ACC112 (cell line): ENCODE measurements around the gene RERG.
"Not testable (repeated sequence)": the region's sequence is repeated elsewhere in the genome, so short reads cannot be mapped to it uniquely, and the experiment has no call there.

Experiments used
- H2AFZ ChIP-seq: fragments of 200-600 bp; sonication (generic); one replicate; pipeline ENCODE4 v1.6.0; 2017; ENCODE audit warnings: antibody characterized with exemption, low read length; ENCODE audit not compliant: unreplicated experiment
- H3K27ac ChIP-seq: fragments of 200-600 bp; sonication (generic); 2 replicates; pipeline ENCODE4 v1.5.1; 2014; ENCODE audit warnings: low read depth, mild to moderate bottlenecking, antibody characterized with exemption, low read length, moderate library complexity
- H3K27me3 ChIP-seq: fragments of 200-600 bp; sonication (generic); 2 replicates; pipeline ENCODE4 v1.6.1; 2014; ENCODE audit warnings: mild to moderate bottlenecking, antibody characterized with exemption, low read length, moderate library complexity, mixed read lengths; ENCODE audit not compliant: insufficient read depth
- H3K36me3 ChIP-seq: fragments of 200-600 bp; sonication (generic); 2 replicates; pipeline ENCODE4 v1.6.1; 2016; ENCODE audit warnings: mild to moderate bottlenecking, antibody characterized with exemption, low read length, moderate library complexity, mixed read lengths; ENCODE audit not compliant: insufficient read depth
- H3K4me1 ChIP-seq: fragments of 200-600 bp; sonication (generic); one replicate; pipeline ENCODE4 v1.6.1; 2016; ENCODE audit warnings: low read length, mixed read lengths; ENCODE audit not compliant: insufficient read depth, unreplicated experiment, control insufficient read depth
- H3K4me3 ChIP-seq: fragments of 200-600 bp; sonication (generic); 2 replicates; pipeline ENCODE4 v1.5.1; 2014; ENCODE audit warnings: mild to moderate bottlenecking, low read depth, low read length
- H3K79me2 ChIP-seq: fragments of 200-600 bp; sonication (generic); one replicate; pipeline ENCODE4 v1.6.0; 2016; ENCODE audit warnings: low read length; ENCODE audit not compliant: control insufficient read depth, unreplicated experiment, insufficient read depth

The RERG gene

GRCh38 chr12:15092826-15093225 is 128.4 kb downstream of the RERG start:
- H3K4me1 ChIP-seq: no peaks in the 10 kb centered on the region
- no peaks in the 10 kb centered on the region for H3K36me3 ChIP-seq
- H3K27me3 ChIP-seq: peaks cover 20% of the 10 kb centered on the region
- H3K79me2 ChIP-seq: no peaks in the 10 kb centered on the region
- H3K4me3 ChIP-seq: no peak overlapping the region
- no peak overlapping the region for H3K27ac ChIP-seq
- H2AFZ ChIP-seq: no peak overlapping the region

GRCh38 chr12:15090441-15090840 is 130.8 kb downstream of the RERG start:
- no peak overlapping the region for H2AFZ ChIP-seq

GRCh38 chr12:15088105-15088504 is 133.1 kb downstream of the RERG start:
- Histone ChIP-seq H3K4me3 (no peak overlapping the region), H3K4me1 (no peaks in the 10 kb centered on the region), H3K27ac (no peak overlapping the region), H3K36me3 (no peaks in the 10 kb centered on the region), H3K27me3 (peaks cover 22% of the 10 kb centered on the region), H3K79me2 (no peaks in the 10 kb centered on the region), H2AFZ (no peak overlapping the region)

More at GRCh38 chr12:15090441-15090840, 130.8 kb downstream of the RERG start:
- Histone ChIP-seq H3K36me3 (no peaks in the 10 kb centered on the region), H3K27ac (no peak overlapping the region), H3K27me3 (peaks cover 20% of the 10 kb centered on the region), H3K79me2 (no peaks in the 10 kb centered on the region), H3K4me1 (no peaks in the 10 kb centered on the region), H3K4me3 (no peak overlapping the region)

- H3K4me3 ChIP-seq, H3K4me1 ChIP-seq, H3K27ac ChIP-seq, H3K79me2 ChIP-seq, H3K36me3 ChIP-seq: not testable (repeated sequence)
- H2AFZ ChIP-seq: peak overlapping the region; percentile 43
- H3K27me3 ChIP-seq: peaks cover 10% of the 10 kb centered on the region
These were observed 143.5 kb downstream of the RERG start for GRCh38 chr12:15077751-15078150.

- no peaks in the 10 kb centered on the region for H3K79me2 ChIP-seq
- peaks cover 7% of the 10 kb centered on the region for H3K4me1 ChIP-seq
- H2AFZ ChIP-seq: no peak overlapping the region
- no peak overlapping the region for H3K27ac ChIP-seq
- no peaks in the 10 kb centered on the region for H3K36me3 ChIP-seq
- H3K27me3 ChIP-seq: no peaks in the 10 kb centered on the region
- no peak overlapping the region for H3K4me3 ChIP-seq
These were observed 146.9 kb downstream of the RERG start for GRCh38 chr12:15074351-15074750.

GRCh38 chr12:15059123-15059522 is 162.1 kb downstream of the RERG start:
- H3K4me1 ChIP-seq: no peaks in the 10 kb centered on the region
- no peaks in the 10 kb centered on the region for H3K36me3 ChIP-seq
- no peak overlapping the region for H3K4me3 ChIP-seq
- H3K79me2 ChIP-seq: no peaks in the 10 kb centered on the region
- H2AFZ ChIP-seq: no peak overlapping the region
- no peaks in the 10 kb centered on the region for H3K27me3 ChIP-seq
- H3K27ac ChIP-seq: no peak overlapping the region
